Loucy (cell line): ENCODE results near the gene NSD2.

Source experiments
- EZH2phosphoT487 ChIP-seq: fragments of 200-600 bp; IDR thresholded peaks from 2 replicates; pipeline ENCODE4 v1.6.1; 2018; ENCODE audit warnings: antibody characterized with exemption, mild to moderate bottlenecking, moderate library complexity, borderline replicate concordance
- TF ChIP-seq, protein P1 (sequence below): fragments of 200-600 bp; sonication (generic); conservative IDR thresholded peaks from 2 replicates; pipeline ENCODE4 v1.5.1; 2014; ENCODE audit warnings: mild to moderate bottlenecking, antibody characterized with exemption, low read length

DNA sequence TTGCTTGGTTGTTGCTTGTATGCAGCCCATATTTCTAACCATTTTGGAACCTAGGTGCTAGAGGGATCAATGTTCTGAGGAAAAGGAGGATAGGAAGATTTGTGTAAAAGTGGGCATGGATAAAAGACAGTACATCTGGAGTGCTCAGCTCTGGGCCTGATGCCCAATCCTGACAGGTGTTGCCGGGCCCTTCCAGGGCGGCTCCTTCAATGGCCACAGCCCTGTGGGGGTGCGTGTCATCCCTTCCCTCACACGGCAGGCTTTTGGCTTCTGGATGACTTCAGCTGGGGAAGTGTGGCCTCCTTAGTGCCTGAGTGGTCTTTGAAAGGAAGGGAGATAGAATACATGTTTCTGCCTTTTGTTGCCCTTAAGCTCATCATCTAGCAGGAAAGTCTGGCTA lies 90.4 kb downstream of the NSD2 start:
- TF ChIP-seq, protein P1, sequence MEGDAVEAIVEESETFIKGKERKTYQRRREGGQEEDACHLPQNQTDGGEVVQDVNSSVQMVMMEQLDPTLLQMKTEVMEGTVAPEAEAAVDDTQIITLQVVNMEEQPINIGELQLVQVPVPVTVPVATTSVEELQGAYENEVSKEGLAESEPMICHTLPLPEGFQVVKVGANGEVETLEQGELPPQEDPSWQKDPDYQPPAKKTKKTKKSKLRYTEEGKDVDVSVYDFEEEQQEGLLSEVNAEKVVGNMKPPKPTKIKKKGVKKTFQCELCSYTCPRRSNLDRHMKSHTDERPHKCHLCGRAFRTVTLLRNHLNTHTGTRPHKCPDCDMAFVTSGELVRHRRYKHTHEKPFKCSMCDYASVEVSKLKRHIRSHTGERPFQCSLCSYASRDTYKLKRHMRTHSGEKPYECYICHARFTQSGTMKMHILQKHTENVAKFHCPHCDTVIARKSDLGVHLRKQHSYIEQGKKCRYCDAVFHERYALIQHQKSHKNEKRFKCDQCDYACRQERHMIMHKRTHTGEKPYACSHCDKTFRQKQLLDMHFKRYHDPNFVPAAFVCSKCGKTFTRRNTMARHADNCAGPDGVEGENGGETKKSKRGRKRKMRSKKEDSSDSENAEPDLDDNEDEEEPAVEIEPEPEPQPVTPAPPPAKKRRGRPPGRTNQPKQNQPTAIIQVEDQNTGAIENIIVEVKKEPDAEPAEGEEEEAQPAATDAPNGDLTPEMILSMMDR: no peak
- TF ChIP-seq EZH2phosphoT487: no peak
